Aorta (tissue), 5 donors: Measurements from ENCODE around the gene ACE2. TPM values are rescaled to one million over a fixed set of nuclear protein-coding genes. Genes with fewer than 3 reads are reported as not detected.

ENCODE experiments used
- ATAC-seq: fragments of 200-7000 bp; cut with Tn5 transposase; one replicate; pipeline ENCODE4 v1.9.1; 2022; ENCODE audit warnings: moderate library complexity; ENCODE audit not compliant: low FRiP score
- DNase-seq, 2 donors: peaks; one replicate each; pipeline ENCODE4 v3.0.0-alpha.2; 2020
- H3K27ac ChIP-seq, 2 donors: one replicate each; pipeline ENCODE4 v1.5.1; 2013; ENCODE audit warnings: low read length in 2 of 2, mild to moderate bottlenecking in 2 of 2, moderate library complexity in 2 of 2, control low read depth in 1 of 2, inconsistent platforms in 1 of 2, low read depth in 1 of 2
- H3K27me3 ChIP-seq, 2 donors: one replicate each; pipeline ENCODE4 v1.6.1; 2013; ENCODE audit warnings: control low read depth in 1 of 2, low read length in 1 of 2, mild to moderate bottlenecking in 1 of 2, moderate library complexity in 1 of 2; ENCODE audit not compliant: insufficient read depth in 2 of 2, control insufficient read depth in 1 of 2
- H3K36me3 ChIP-seq, 2 donors: one replicate each; pipeline ENCODE4 v1.6.1; 2013; ENCODE audit warnings: control low read depth in 1 of 2, low read length in 1 of 2, mild to moderate bottlenecking in 1 of 2; ENCODE audit not compliant: insufficient read depth in 2 of 2, control insufficient read depth in 1 of 2
- H3K4me1 ChIP-seq, 2 donors: one replicate each; pipeline ENCODE4 v1.6.1; 2013; ENCODE audit warnings: low read length in 2 of 2, control low read depth in 1 of 2, mild to moderate bottlenecking in 1 of 2, moderate library complexity in 1 of 2; ENCODE audit not compliant: insufficient read depth in 2 of 2, control insufficient read depth in 1 of 2
- H3K4me3 ChIP-seq, 2 donors: one replicate each; pipeline ENCODE4 v1.5.1; 2013; ENCODE audit warnings: low read length in 2 of 2, control low read depth in 1 of 2, mild to moderate bottlenecking in 1 of 2
- H3K9me3 ChIP-seq: one replicate; pipeline ENCODE4 v1.6.1; 2013; ENCODE audit warnings: mild to moderate bottlenecking, low read length; ENCODE audit not compliant: control insufficient read depth
- WGBS, 2 donors: extraction: QIAGEN DNeasy Blood & Tissue Kit; methylation state at CpG; one replicate each; pipeline ENCODE4 v1.1.7; 2013; 5-methylcytosine and 5-hydroxymethylcytosine counted together
- intact Hi-C, 2 donors: fragments of 100-400 bp; cut with DNase I; formaldehyde crosslinking; loops; one replicate each; pipeline versions ENCODE4 v1.14.2 to v1.15.0; 2022
- polyA plus RNA-seq, 2 donors: library from polyadenylated mRNA; stranded (reverse); fragments of 200-250 nt; gene quantifications; one replicate each; pipeline ENCODE4 v1.2.3, GENCODE V29; 2013
- total RNA-seq, 2 donors: library from RNA; stranded (reverse); fragmentation: NEBNext Ultra II Directional; extraction: Animal tissue kit (Norgen Biotek cat#: 25700); gene quantifications; one replicate each; pipeline ENCODE4 v1.2.1, GENCODE V29; 2021
- donor health status: healthy with polysubstance abuse.
- donor health status: Bipolar disorder and iron deficiency.
- donor health status: DM: no; HTN: no; CAD: no.
- donor health status: DM: no; HTN: no; CAD: no.
- donor health status: DM: yes; HTN: yes; CAD: no.

The ACE2 gene
- total and polyA plus RNA-seq, 4 donors = 0.88 to 13.3 TPM; not detected in 2

DNA sequence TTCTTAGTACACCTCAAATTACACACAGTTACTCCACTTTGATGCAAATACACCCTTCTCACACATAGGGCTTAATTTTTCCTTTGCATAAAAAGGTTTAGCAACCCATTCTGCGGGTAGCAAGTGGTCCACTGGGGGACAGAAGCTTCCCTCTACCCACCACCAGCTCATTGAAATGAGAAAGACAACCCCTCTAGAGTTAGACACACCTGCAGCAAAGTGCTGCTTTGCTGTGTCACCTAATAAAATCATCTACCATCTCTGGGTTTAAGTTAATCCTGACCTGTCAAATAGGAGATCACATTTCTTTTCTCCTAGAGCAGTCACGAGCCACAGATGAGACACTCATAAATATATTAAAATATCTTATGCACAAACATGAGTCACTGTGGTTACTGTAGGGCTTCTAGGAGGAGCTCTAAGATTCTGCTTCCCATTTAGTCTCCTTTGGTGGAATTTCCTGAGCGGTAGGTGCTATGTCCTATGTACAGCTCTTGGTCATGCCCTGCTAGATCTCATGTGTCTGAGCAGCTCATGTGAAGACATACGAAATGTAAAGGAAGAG lies 88.3 kb downstream of the ACE2 start:
- no peak overlapping the region for H3K4me3 ChIP-seq
- no peaks in the 10 kb centered on the region for H3K36me3 ChIP-seq
- DNase-seq (no peak), ATAC-seq (no peak)
- H3K9me3 ChIP-seq = no peaks in the 10 kb centered on the region
- intact Hi-C loops = no loop called here
- no peak overlapping the region for H3K27ac ChIP-seq
- H3K27me3 ChIP-seq = no peaks in the 10 kb centered on the region
- 65 to 89% methylated on average over 4 of the region's 4 CpGs for WGBS, 2 donors
- H3K4me1 ChIP-seq = no peaks in the 10 kb centered on the region

DNA sequence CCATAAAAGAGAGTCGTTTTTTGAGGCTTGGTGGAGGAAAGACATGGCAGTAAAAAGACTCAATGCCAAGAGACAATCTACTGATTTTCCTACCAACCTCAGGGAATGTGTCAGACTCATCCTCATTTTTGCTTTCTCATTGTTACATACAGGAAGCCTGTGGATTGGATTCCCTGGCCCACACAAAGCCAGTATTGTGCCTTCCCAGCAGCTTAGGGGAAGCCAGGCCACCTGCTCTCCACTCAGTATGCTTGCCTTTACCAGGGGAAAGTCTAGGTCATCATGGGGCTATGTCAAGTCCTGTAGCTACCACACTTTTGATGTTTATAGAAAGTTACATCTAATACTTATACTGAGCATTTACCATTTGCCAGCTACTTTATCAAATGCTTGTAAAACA lies 89.2 kb downstream of the ACE2 start:
- no peaks in the 10 kb centered on the region for H3K36me3 ChIP-seq
- H3K9me3 ChIP-seq = no peaks in the 10 kb centered on the region
- 34 to 55% methylated on average over 1 of the region's 1 CpG for WGBS, 2 donors
- ATAC-seq (no peak), DNase-seq (no peak)
- no peak overlapping the region for H3K4me3 ChIP-seq
- intact Hi-C loops = no loop called here
- H3K27me3 ChIP-seq = no peaks in the 10 kb centered on the region
- no peaks in the 10 kb centered on the region for H3K4me1 ChIP-seq
- H3K27ac ChIP-seq = no peak overlapping the region

Other genes with a start within 250 kb of the ACE2 start
- 1 to 10 TPM; 3.0 to 4.8 TPM for gene VEGFD, start 216.5 kb downstream of the ACE2 start, total RNA-seq
- gene VEGFD, start 216.5 kb downstream of the ACE2 start, polyA plus RNA-seq = 1 to 10 TPM in 1 of 2 donors, under 1 TPM in 1; 0.63 to 2.6 TPM
- 10 to 100 TPM; 11.5 to 26.3 TPM for gene PIR, start 107.6 kb downstream of the ACE2 start, total RNA-seq
- 10 to 100 TPM; 19.9 to 20.4 TPM for gene PIR, start 107.6 kb downstream of the ACE2 start, polyA plus RNA-seq
- gene BMX, start 100.2 kb downstream of the ACE2 start, total RNA-seq = 1 to 10 TPM; 3.7 to 3.8 TPM
- 10 to 100 TPM in 1 of 2 donors, 1 to 10 TPM in 1; 5.3 to 10.1 TPM for gene BMX, start 100.2 kb downstream of the ACE2 start, polyA plus RNA-seq
- gene CLTRN, start 63.8 kb upstream of the ACE2 start, total RNA-seq = not detected
- not detected for gene CLTRN, start 63.8 kb upstream of the ACE2 start, polyA plus RNA-seq
- 10 to 100 TPM; 30.8 to 46.4 TPM for gene CA5B, start 137.3 kb upstream of the ACE2 start, total RNA-seq
- 1 to 10 TPM; 3.0 to 8.6 TPM for gene CA5B, start 137.3 kb upstream of the ACE2 start, polyA plus RNA-seq
- gene ZRSR2, start 189.5 kb upstream of the ACE2 start, total RNA-seq = 10 to 100 TPM; 13.4 to 18.9 TPM
- gene ZRSR2, start 189.5 kb upstream of the ACE2 start, polyA plus RNA-seq = 10 to 100 TPM; 38.7 to 98.8 TPM